Measurements from ENCODE around the gene SHISA4.
A peak's percentile ranks its signal among the peaks of the same experiment; 100 is the strongest.

Gene SHISA4

DNA sequence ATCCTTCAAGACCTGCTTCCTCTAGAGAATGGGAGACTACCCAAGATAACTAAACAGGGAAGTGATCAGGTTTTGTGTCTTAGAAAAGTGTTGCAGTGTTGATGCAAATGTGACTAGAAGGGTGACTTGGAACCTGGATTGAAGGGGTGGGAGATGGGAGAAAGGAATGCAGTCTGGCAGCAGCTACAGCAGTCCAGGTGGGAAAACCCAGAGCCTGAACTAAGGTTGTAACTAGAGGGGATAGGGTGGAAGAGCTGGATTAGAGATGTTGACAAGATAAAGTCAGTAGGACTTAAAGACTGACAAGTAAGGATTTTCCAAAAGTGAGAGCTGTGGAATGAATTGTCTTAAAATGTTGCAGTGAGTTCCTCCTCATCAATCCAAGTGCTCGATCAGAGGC is 7.1 kb upstream of the SHISA4 start:
- DNase-seq (ENCODE audit: low read depth in 2 of 2) = no peak

DNA sequence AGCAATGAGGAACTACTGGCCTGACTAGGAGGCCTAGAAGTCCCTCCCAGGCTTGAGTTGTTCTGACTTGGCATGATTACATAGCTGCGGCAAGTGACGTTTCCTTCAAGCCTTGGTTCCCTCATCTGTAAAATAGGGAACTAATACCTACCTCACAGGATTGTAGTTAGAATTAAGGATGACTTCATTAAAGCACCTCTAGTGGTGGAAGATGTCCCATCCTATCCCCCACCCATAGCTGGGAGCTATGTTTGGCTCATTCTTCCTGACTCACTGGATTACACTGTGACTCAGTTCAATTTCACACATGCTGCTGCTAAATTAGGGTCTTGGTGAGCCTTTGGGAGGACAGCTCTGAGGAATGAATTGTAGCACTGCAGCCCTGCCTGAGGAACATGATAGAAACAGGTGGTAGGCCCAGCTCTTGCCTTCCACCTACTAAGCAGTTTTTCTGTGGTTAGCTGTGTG is 6.0 kb upstream of the SHISA4 start:
- no peak for DNase-seq (ENCODE audit: low read depth in 2 of 2)

DNA sequence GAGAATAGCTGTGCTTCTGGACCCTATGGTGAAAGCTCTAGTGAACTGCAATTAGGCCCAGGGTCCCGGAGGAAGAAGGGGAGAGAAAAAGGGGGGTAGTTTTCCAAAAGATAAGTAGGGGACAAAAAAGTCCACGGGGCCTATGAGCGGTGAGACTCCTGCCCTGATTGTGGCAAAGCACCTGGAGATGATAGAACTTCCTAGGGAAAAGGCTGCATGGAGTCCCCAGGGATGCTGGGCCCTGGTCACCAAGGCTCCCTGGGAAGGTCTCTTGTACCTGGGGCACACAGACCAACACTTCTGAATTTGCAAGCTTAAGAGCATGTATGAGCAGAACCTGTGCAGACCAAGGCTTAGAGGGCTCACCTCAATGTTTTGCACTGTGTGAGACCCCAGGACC is 5.4 kb upstream of the SHISA4 start:
- DNase-seq (ENCODE audit: low read depth in 2 of 2) = no peak

DNA sequence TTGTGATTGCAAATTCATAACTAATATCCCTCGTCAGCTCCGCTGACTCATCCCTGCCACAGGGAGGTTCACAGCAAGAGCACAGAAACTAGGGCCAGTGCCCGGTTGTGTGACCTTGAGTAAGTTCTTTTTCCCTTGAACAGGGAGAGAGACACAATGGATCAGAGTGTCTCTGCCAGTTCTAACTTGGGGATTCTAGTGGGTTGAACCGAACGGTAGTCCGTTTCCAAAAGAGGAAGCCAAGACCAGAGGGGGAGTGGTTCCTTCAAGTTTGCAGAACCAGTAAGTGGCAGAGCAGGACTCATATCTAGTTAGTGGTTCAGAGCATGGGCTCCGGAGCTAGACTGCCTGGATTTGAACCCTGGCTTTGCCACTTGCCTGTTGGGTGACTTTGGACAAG is 4.9 kb upstream of the SHISA4 start:
- DNase-seq (ENCODE audit: low read depth in 2 of 2) = no peak

DNA sequence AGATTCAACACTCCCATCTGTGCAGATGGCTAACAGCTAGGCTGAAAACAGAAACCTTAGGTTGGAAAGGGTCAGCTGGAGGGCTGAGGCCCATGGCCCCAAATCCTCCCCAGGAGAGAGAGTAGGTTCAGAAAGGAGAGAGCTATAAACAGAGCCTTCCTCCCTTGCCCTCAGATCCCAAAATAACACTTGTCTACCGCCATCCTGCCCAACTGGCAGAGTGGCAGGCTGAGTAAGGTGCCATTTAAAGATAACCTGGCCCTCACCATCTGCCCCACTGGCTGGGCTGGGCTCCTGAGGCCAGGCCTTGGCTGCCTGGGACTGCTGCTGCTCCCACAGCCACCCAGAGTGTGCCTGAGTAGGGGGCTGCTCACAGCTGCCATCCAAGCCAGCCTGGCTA is 4.3 kb upstream of the SHISA4 start:
- no peak for DNase-seq (ENCODE audit: low read depth in 2 of 2)

DNA sequence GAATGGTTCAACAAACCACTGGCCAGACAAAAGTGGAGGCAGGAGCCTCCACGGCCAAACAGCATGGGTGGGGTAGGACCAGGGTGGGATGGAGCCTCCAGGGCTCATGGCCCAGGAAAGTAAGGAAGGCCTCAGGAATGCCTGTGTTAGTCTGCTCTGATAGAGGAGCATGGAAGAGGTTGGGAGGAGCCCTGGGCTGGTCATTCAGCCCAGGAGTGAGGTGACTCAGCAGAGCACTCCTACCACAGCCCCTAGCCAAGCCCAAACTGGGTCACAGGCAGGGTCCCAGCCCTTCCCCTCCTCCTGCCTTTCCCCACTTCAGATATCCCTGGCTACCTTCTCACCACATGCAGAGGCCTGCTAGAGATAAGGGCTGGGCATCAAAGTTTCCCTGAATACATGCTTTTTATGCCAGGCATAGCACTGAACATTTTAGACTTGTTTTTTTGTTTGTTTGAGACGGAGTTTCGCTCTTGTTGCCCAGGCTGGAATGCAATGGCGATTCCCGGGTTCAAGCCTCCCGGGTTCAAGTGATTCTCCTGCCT is 3.1 kb upstream of the SHISA4 start:
- no peak for DNase-seq (ENCODE audit: low read depth in 2 of 2)

DNA sequence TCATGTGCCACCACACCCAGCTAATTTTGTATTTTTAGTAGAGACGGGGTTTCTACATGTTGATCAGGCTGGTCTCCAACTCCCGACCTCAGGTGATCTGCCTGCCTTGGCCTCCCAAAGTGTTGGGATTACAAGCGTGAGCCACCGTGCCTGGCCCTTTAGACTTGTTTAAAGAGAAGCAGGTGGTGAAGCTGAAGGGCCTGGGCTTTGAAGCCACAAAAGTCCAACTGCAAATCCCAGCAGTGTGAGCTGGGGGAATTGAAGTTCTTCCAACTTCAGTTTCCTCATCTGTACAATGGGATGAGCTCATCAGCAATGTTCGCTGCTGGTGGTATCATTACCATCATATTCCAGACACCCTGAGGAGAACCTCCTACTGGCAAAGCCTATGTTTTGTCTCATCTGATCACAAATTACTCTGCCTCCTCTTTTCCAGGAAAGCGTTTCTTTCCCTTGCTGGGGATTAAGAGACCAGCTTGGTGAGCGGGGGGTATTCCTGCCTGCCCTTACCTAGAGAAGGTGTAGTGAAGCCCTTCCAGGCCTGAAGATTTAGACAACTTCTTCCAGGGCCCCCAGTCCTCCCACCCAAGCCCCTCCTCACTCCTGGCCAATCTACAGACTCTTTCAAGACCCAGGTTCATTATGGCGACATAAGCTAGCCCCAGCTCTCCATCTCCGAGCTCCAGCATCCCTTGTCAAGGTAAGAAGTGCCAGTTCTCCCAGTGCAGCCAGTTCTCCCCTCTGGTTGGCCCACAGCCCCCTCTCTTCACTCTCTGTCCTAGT is 2.4 kb upstream of the SHISA4 start:
- no peak for DNase-seq (ENCODE audit: low read depth in 2 of 2)

DNA sequence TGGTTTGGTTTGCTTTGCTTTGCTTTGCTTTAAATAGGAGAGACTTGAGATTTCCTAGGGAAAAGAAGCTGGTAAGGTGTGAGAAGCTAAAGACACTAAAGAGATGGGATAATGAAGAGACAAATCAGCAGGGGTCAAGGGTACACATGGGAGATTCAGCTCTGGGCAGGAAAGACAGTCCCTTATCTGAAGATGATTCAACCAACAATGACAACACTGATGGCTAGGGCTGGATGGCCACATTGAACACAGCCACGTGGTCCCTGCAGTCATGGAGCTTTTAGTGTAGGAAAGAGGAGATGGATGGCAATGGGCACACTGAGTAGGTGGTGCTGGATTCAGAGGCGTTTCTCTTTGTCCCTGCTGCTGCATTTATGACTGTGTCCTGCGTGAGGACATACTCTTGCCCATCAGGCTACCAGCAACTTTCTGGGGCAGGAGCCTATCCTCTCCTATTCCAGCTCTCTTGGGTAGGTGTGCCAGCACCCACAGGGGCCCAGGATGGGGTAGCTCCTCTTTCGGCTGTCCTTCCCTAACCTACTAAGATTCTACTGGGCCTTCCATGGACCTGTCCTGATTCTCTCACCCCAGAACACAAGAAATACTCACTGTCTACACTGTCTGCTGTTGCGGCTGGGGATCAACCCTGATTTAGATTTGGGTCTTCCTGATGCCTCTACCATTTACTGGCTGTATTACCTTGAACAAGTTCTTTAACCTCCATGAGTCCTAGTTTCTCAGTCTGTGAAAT is 1.4 kb upstream of the SHISA4 start:
- no peak for DNase-seq (ENCODE audit: low read depth in 2 of 2)

DNA sequence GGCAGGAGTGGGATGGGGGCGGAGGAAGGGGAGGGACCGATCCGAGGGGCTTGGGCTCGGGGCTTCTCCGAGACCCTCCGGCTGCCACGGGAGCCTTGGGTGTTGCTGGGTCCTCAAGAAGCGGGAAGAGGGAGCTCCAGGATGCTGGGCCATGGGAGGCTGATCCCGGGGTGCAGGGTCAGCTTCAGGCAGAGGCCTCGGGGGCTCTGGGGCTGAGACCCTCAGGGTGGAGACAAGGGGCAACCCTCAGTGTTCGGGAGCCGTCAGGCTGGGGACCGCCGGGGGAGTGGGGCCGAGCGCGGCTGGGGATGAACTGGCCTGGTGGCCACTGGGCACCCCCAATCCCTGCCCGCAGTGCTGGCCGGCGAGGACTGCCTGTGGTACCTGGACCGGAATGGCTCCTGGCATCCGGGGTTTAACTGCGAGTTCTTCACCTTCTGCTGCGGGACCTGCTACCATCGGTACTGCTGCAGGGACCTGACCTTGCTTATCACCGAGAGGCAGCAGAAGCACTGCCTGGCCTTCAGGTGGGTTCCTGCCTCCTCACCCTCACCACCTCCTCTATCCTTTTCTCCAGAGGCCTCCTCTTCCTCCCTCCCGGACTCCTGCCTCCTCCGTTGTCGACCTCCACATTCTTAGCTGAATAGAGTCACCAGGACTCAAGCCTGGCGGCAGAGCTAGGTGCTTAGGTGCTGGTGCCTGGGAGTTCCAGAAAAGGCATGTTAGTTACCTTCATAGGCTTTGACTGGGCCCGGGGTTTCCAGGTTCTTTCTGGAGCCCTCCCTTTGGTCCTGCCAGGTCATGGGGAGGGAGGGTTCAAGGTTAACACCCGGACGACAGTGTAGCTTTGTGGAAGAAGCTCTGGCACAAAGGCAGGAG is 631 bp downstream of the SHISA4 start:
- no peak for DNase-seq (ENCODE audit: low read depth in 2 of 2)

DNA sequence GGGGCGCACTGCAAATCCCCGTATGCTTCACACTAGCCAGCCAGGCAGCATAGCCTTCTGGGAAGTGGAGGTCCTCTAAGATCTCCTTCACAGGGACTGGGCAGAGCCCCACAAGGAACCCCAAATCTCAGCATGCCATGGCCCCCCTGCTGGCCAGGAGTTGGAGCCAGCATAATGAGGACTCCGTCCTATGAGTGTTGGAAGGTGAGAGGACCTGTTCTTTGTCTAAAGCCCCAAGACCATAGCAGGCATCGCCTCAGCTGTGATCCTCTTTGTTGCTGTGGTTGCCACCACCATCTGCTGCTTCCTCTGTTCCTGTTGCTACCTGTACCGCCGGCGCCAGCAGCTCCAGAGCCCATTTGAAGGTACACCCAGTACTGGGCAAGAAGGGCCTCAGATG is 1.5 kb downstream of the SHISA4 start:
- DNase-seq (ENCODE audit: low read depth in 2 of 2) = no peak

DNA sequence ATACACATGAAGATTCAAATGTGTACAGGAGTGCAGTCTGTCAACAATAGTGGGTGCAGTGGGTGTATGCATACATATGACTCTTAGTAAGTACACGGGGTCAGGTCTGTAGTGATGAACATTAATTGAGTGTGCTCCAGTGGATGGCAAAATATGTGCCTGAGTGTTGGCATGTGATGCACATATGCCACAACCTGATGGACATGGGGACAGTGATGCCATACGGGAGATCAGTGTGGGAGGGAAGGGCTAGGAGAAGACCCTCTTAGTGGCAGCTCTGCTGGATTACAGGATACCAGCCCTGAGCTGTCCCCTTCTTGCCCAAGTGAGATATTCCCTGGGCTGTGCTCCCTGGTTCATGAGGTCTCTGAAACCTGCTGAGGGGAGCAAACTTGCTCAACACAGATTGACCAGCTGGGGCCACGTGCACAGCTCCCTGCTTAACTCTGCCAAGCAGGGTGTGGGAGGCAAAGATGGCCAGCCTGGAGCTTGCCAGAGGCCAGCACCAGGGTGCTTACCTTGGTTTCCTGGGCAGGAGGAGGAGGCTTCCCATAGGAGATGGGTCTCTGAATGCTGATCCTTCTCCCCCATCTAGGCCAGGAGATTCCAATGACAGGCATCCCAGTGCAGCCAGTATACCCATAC is 2.2 kb downstream of the SHISA4 start:
- DNase-seq (ENCODE audit: low read depth in 2 of 2) = no peak

DNA sequence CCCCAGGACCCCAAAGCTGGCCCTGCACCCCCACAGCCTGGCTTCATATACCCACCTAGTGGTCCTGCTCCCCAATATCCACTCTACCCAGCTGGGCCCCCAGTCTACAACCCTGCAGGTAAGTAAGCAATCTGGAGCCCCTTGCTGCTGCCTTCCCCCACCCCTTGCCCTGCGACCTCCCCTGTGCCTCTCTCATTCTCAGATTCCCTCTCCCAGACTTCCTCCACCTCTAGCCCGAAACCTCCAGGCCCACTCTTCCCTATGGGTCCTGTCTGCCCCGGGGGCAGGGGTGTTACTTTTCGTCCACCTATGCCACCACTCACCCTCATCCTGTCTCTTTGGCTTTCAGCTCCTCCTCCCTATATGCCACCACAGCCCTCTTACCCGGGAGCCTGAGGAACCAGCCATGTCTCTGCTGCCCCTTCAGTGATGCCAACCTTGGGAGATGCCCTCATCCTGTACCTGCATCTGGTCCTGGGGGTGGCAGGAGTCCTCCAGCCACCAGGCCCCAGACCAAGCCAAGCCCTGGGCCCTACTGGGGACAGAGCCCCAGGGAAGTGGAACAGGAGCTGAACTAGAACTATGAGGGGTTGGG is 2.9 kb downstream of the SHISA4 start:
- no peak for DNase-seq (ENCODE audit: low read depth in 2 of 2)

DNA sequence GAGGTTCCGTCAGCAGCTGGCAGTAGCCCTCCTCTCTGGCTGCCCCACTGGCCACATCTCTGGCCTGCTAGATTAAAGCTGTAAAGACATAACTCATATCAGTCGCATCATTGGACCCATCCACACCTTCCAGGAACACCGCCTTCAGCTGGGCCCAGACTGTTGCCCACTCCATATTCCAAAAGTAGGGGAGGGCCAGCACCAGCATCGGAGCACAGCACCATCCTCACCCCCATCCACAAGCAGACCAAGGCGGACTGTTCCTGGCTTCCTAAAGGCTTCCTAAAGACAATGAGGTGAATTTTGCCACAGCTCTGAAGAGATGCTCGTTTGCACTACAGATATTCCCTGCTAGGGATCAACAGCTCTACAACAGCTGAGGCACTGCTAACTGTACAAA is 3.5 kb downstream of the SHISA4 start:
- no peak for DNase-seq (ENCODE audit: low read depth in 2 of 2)

DNA sequence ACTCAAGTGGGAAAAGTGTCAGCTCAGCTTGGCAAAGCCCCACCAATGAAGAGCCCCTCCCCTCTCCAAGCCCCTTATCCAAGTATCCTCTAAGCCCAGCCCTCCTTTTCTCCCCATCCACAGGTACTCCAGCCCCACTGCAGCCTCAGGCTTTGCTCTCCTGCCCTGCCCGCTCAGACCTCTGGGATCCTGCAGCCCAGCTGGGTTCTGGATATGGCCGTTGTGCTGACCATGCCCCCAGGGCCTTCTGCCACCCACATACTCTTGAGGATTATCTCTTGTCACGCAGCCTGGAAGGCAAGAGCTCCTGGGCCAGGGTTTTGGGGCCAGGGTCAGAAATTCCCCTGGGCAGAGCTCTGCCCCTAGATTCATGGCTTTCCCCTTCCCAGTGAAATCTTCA is 4.7 kb downstream of the SHISA4 start:
- no peak for DNase-seq (ENCODE audit: low read depth in 2 of 2)

DNA sequence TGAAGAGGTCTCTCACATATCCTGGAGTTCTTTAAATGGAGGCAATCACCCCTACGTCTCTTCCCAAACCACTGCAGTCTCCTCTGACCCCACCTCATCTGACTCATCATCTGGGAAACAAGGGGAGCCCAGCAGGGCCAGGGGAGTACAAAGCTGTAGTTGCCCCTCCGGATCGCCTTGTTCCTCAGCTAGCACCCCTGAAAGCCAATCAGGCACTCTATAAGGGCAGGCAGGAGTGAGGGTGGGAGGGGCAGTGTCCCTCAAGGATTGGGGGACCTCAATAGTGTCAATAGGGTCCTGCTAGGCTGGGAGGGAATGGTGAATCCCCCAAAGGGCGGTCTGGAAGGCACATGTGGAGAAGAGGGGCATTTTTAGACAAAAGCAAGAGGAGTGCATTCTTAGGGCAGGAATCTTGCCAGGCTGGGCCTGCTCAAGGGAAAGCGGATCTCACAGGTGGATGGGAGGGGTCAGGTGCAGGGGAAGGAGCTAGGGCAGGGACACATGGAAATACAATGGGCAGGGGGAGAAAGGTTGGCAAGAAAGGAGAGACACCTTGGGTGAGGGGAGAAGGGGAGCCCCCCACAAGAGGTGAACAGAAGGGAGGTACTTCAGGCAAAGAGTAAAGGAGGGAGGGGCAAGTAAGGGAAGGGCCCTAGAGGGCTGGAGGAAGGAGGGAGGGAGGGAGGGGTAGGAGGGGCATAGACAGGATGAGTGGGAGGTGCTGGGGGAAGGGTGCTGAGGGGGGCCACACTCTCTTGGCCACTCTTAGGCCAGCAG is 5.8 kb downstream of the SHISA4 start:
- no peak for DNase-seq (ENCODE audit: low read depth in 2 of 2)

DNA sequence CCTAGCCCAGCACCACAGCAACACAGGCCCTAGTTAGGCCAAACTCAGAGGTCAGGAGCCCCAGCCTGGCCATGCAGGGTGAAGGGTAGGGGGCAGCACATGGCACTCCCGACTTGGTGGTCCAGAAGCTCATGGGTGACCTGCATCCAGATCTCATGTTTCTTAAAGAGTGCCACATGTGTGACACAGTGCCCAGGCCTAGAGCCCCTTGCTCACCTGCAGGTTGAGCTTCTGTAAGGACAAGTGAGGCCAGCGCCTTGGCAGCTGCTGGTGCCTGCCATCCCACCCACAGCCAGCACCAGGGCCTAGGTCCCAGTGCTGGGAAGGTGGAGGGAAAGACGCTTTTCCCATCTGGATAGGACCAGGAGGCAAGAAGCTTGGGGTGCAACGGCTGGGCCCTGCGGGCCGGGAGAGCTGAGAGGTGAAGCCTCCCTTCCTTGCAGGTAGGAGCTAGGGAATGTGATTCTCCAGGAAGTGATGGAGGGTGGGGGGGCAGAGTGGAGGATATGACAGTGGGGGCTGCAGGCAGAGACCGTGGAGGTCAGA is 6.5 kb downstream of the SHISA4 start:
- DNase-seq (ENCODE audit: low read depth in 2 of 2) = no peak

DNA sequence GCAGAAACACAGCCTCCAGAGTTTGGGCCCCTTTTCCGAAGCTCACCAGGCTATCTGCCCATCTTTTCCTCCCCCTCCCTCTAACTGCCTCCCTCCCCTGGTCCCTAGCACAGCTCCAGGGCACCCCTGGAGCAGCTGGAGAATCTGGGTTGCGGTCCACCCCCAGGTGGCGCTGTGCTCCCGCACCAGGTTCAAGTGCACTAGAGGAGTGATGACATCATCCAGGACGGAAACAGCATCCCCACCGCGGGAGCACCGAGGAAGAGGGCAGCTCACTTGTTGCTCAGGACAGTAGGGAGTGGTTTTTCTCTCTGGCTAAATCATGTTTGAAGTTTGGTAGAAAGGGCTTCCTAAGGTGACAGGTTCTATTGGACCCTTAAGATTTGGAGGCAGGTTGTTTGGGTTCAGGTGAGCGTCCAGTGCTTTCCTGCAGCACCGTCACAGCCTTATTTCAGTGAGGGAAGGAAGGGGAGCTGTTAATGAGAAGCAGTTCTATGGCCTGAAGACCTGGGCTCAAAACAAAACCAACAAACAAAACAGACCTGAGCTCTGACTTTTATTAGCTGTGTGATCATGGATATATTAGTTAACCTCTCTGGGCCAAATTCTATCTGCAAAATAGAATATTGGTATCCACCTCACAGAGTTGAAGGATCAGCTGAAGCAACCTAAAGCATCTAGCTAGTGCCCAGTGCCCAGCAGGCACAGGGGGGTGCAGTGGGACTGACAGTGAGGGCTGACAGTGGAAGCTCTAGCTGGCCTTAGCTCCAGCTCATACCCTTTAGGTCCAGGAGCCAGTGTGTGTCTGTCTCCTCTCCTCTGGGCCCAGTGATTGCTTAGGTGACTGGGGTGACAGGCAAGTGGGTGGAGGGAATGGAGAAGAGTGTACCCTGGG is 7.5 kb downstream of the SHISA4 start:
- peak; percentile 72 to 80 for DNase-seq (ENCODE audit: low read depth in 2 of 2)

DNA sequence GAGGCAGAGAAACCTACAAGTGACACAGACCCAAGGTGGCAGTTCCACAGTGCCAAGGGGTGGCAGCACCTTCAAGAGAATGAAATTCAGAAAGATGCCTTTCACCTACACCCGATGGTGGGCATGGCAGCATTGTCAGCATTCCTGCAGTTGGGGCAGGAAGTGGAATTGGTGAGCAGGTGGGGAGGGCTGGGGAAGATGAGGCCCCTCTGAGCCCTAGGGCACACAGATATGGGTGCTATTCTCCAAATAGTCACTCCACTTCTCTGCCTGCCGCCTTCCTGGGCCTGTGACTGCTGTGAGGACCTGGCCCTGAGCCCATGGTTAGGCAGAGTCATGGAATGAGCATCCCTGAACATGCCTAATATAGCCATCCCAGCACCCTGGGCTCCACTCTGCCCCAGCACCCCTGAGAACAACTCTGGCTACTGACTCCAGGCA is 8.3 kb downstream of the SHISA4 start:
- DNase-seq (ENCODE audit: low read depth in 2 of 2) = no peak
